ENCODE measurements around the gene ERCC6. TPM values are rescaled to one million over a fixed set of nuclear protein-coding genes. Genes with fewer than 3 reads are reported as not detected.
A peak's percentile ranks its signal among the peaks of the same experiment; 100 is the strongest.

Gene ERCC6
- total RNA-seq, 3 donors from 2014 or later: 18.9 to 29.8 (median 25.4) TPM

- TF ChIP-seq CTCF (IDR thresholded peaks at IDR 0.05): no peak
- no peaks in the 10 kb centered on the region for H3K9me3 ChIP-seq
- DNase-seq: peak; percentile 60 to 71 (median 64)
- H3K4me3 ChIP-seq: peak overlapping the region; percentile 61
- ATAC-seq: peak; percentile 67
- intact Hi-C loops (cut with DNase I, micrococcal nuclease): no loop called here
- H3K4me1 ChIP-seq (ENCODE audit: low read depth): peaks cover 15% of the 10 kb centered on the region
- H3K36me3 ChIP-seq (ENCODE audit: low read depth): no peaks in the 10 kb centered on the region
These were observed 482 bp upstream of the ERCC6 start for GRCh38 chr10:49539320-49539885.

DNA sequence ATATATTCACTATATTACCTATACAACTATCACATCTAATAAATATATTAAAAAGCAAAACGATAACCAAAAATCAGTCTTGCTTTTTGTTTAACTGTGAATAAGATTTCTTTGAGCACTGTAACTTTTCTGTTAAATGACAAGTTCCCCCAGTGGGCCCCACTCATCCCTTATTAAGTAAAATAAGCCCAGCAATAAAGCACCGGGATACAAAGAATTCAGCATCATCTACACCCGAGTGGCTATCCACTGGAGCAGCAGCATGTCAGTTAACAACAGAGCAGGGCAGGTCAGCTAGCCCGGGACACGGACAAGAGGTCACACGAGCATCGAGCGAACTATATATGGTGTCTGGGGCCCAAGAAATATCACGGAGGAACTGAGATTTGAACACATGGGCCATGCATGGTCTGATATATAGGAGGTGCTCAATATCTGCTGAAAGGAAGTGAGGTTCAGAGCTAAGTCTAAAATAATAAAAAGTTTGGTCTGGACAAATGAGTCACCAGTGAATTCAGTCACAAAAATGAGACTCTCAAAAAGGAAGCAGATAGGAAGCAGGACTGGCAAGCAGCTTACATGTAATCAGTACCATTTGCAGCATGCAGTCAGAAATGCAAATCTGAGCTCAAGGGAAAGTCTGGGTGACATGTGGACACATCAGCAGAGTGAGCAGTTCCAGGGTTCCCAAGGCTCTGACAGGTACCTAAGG, 4.1 kb downstream of the ERCC6 start:
- DNase-seq (no peak), ATAC-seq (no peak)
- Histone ChIP-seq H3K36me3 (ENCODE audit: low read depth) (no peaks in the 10 kb centered on the region), H3K9me3 (no peaks in the 10 kb centered on the region), H3K4me1 (ENCODE audit: low read depth) (peaks cover 10% of the 10 kb centered on the region), H3K4me3 (no peak overlapping the region)
- intact Hi-C loops (cut with DNase I, micrococcal nuclease): no loop called here
- TF ChIP-seq CTCF (IDR thresholded peaks at IDR 0.05): no peak

- TF ChIP-seq CTCF (IDR thresholded peaks at IDR 0.05): no peak
- intact Hi-C loops (cut with DNase I, micrococcal nuclease): no loop called here
- ATAC-seq (no peak), DNase-seq (no peak)
- Histone ChIP-seq H3K9me3 (no peaks in the 10 kb centered on the region), H3K4me3 (no peak overlapping the region), H3K36me3 (ENCODE audit: low read depth) (no peaks in the 10 kb centered on the region), H3K4me1 (ENCODE audit: low read depth) (no peaks in the 10 kb centered on the region)
These were observed 6.5 kb downstream of the ERCC6 start for GRCh38 chr10:49532461-49532860.

DNA sequence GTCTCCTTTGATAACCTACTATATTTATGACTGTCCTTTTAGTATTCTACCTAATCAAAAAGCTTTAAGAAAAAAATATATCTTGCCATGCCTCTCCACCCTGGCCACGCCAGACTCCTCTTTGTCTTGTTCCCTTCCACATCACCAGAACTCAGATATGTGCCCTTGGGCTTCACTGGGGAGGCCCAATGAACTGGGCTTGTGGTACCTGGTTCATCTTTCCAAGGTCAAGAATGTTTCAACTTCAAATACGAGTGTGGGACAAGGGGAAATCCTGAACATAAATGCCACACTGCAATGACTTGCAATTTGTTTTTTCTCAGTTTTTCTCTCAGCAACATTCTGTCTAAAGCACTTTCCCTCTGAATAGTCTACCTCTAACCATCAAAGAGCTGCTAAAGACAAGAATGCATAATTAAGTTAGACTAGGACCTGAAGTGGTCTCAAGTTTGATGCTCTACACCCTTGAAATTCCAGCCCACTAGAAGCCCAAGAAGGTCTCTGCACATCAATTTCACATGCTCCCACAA, 9.9 kb downstream of the ERCC6 start:
- Histone ChIP-seq H3K4me1 (ENCODE audit: low read depth) (no peaks in the 10 kb centered on the region), H3K4me3 (no peak overlapping the region), H3K36me3 (ENCODE audit: low read depth) (peaks cover 3% of the 10 kb centered on the region), H3K9me3 (no peaks in the 10 kb centered on the region)
- intact Hi-C loops (cut with DNase I, micrococcal nuclease): no loop called here
- no peak for TF ChIP-seq CTCF (IDR thresholded peaks at IDR 0.05)
- DNase-seq (no peak), ATAC-seq (no peak)

DNA sequence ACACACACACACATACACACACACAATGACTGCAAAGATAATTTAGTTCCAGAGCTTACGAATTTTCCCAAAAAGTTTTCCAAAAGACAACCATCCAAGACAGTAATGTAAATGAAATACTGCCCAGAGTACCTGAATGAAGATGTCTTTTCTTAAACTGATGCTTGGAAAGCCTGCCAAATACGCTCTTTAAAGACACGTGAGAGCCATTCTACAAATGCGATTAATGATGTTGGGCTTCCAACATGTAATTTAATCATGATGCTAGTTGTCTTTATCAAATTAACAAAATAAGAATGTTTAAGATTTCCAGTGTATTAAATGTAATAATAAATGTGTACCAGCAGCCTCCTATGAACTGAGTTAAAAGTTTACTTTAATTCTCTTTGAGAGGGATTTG, 11.1 kb downstream of the ERCC6 start:
- no peaks in the 10 kb centered on the region for H3K4me1 ChIP-seq (ENCODE audit: low read depth)
- no peak overlapping the region for H3K4me3 ChIP-seq
- H3K36me3 ChIP-seq (ENCODE audit: low read depth): peaks cover 3% of the 10 kb centered on the region
- DNase-seq: no peak
- no peak for TF ChIP-seq CTCF (IDR thresholded peaks at IDR 0.05)
- intact Hi-C loops (cut with DNase I, micrococcal nuclease): no loop called here
- ATAC-seq: no peak
- no peaks in the 10 kb centered on the region for H3K9me3 ChIP-seq

All from mucosa of descending colon (tissue), 3 donors.